ENCODE data around the gene WDR38. TPM values are rescaled to one million over a fixed set of nuclear protein-coding genes. Genes with fewer than 3 reads are reported as not detected.

Gene WDR38
- total RNA-seq, 1 donor from 2014 or later = not detected

DNA sequence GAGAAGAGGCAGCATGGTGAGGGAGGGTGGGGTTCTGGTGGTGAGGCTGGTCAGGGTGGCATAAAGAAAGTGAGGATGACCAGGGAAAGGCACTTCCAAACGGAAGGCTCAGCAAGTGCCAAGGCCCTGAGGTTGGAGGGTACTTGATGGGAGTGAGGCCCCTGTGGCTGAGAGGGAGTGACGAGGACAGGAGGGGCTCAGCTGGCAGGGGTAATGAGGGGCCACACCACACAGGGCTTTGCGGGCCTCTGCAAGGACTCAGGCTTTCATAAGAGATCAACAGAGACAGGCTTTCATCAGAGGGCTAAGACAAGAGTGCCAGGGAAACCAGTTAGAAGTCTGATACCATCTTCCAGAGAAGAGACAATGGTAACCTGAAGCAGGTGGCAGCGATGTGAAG is 32.3 kb downstream of the WDR38 start:
- TF ChIP-seq, protein P1, sequence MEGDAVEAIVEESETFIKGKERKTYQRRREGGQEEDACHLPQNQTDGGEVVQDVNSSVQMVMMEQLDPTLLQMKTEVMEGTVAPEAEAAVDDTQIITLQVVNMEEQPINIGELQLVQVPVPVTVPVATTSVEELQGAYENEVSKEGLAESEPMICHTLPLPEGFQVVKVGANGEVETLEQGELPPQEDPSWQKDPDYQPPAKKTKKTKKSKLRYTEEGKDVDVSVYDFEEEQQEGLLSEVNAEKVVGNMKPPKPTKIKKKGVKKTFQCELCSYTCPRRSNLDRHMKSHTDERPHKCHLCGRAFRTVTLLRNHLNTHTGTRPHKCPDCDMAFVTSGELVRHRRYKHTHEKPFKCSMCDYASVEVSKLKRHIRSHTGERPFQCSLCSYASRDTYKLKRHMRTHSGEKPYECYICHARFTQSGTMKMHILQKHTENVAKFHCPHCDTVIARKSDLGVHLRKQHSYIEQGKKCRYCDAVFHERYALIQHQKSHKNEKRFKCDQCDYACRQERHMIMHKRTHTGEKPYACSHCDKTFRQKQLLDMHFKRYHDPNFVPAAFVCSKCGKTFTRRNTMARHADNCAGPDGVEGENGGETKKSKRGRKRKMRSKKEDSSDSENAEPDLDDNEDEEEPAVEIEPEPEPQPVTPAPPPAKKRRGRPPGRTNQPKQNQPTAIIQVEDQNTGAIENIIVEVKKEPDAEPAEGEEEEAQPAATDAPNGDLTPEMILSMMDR (IDR thresholded peaks at IDR 0.05; ENCODE audit: borderline replicate concordance) = no peak
- no peaks in the 10 kb centered on the region for H3K4me1 ChIP-seq
- peaks cover 98% of the 10 kb centered on the region for H3K36me3 ChIP-seq
- intact Hi-C loops (cut with micrococcal nuclease) = no loop called here
- no peak overlapping the region for H3K27ac ChIP-seq (replicated peaks)
- no peak overlapping the region for H3K4me3 ChIP-seq
- H3K27me3 ChIP-seq (ENCODE audit: low read depth) = no peaks in the 10 kb centered on the region
- DNase-seq = no peak
- no peaks in the 10 kb centered on the region for H3K9me3 ChIP-seq (replicated peaks)

DNA sequence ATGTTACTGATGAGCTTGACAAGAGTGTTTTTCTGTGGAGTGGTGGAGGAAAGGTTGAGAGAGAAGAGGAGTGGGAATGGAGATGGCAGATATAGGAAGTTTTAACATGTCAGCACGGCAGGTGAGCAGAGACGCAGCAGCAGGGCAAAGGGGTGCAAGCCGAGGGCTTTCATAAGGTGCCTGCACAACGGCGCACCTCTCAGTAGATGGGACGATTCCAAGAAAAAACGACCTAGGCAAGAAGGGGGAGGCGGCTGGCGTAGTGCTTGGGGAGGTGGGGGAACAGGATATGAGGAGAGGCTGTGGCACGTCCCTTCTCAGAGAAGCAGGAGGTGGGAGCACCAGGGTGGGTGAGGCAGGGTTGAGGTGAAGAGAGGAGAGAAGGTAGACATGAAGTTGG is 33.2 kb downstream of the WDR38 start:
- no peaks in the 10 kb centered on the region for H3K4me1 ChIP-seq
- intact Hi-C loops (cut with micrococcal nuclease) = no loop called here
- no peaks in the 10 kb centered on the region for H3K9me3 ChIP-seq (replicated peaks)
- peaks cover 98% of the 10 kb centered on the region for H3K36me3 ChIP-seq
- TF ChIP-seq, protein P1 (IDR thresholded peaks at IDR 0.05; ENCODE audit: borderline replicate concordance) = no peak
- no peaks in the 10 kb centered on the region for H3K27me3 ChIP-seq (ENCODE audit: low read depth)
- no peak for DNase-seq
- no peak overlapping the region for H3K27ac ChIP-seq (replicated peaks)
- H3K4me3 ChIP-seq = no peak overlapping the region

DNA sequence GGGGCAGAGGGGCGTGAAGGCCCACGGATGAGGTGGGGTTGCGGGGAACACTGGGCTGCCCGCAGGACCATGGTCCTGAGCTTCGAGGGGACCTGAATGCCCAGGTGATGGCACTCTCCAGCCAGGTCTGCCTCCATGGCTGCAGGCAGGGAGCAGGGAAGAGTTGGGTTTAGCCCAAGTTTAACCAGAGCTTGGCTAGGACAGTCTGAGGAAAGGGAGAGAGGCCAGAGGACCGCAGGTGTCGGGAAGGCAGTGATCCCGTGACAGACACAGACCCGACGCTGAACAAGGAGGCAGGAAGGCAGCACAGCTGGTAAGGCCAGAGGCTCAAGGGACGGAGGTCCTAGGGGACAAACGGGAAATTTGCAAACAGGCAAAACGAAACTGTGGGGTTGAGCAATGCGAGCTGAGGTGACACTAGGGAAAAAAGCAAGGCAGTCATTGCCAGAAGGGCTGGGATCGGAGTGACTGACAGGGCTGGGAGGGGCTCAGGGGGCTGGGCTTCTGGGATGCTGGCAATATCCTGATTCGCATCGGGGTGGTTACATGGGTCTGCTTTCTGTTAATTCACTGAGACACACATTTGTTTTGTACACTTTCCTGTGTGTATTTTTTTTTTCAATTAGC is 33.7 kb downstream of the WDR38 start:
- Histone ChIP-seq H3K4me3 (no peak overlapping the region), H3K27me3 (ENCODE audit: low read depth) (no peaks in the 10 kb centered on the region), H3K4me1 (no peaks in the 10 kb centered on the region), H3K9me3 (replicated peaks) (no peaks in the 10 kb centered on the region), H3K27ac (replicated peaks) (no peak overlapping the region), H3K36me3 (peaks cover 98% of the 10 kb centered on the region)
- DNase-seq = no peak
- TF ChIP-seq, protein P1 (IDR thresholded peaks at IDR 0.05; ENCODE audit: borderline replicate concordance) = no peak
- intact Hi-C loops (cut with micrococcal nuclease) = no loop called here

DNA sequence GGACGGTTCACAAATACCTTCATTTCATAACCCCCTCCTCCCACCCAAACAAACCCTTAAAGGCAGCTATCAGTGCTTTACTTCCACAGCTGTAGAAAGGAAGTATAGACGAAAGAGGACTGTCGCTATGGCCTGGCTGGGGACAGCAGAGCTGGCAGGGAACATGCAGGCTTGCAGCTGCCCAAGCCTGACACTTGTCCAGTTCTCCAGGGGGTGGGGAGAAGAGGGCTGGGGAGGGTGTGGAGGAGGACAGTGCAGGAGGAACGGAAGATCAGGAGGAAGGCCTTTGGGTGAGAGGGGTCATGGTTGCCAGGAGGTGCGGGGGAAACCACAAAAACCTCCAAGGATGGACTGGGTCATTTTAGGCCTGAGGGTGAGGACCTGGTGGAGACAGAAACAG is 34.6 kb downstream of the WDR38 start:
- intact Hi-C loops (cut with micrococcal nuclease) = no loop called here
- Histone ChIP-seq H3K4me3 (no peak overlapping the region), H3K27ac (replicated peaks) (no peak overlapping the region), H3K27me3 (ENCODE audit: low read depth) (no peaks in the 10 kb centered on the region), H3K4me1 (no peaks in the 10 kb centered on the region), H3K36me3 (peaks cover 98% of the 10 kb centered on the region), H3K9me3 (replicated peaks) (no peaks in the 10 kb centered on the region)
- no peak for DNase-seq
- TF ChIP-seq, protein P1 (IDR thresholded peaks at IDR 0.05; ENCODE audit: borderline replicate concordance) = no peak

DNA sequence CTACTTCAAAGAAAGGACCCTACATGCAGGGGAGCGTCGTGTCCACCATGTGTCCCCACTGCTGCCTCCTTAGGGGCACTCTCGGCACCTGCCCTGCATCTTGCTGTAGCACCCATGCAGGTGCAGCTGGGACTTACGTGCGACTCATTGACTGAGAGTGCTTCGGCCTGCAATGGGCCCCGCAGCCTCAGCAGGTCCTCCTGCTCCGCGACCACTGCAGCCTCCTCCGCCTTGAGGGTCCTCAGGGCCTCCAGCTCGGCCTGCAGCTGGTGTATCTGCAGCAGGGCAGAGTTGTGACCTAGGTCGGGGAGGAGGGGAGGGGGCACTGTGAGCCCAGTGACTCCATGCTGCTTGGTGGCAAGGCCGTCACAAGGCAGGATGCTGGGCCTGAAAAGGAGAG is 35.7 kb downstream of the WDR38 start:
- no peak for DNase-seq
- intact Hi-C loops (cut with micrococcal nuclease) = no loop called here
- TF ChIP-seq, protein P1 (IDR thresholded peaks at IDR 0.05; ENCODE audit: borderline replicate concordance) = no peak
- Histone ChIP-seq H3K27ac (replicated peaks) (no peak overlapping the region), H3K36me3 (peaks cover 100% of the 10 kb centered on the region), H3K27me3 (ENCODE audit: low read depth) (no peaks in the 10 kb centered on the region), H3K4me3 (no peak overlapping the region), H3K4me1 (no peaks in the 10 kb centered on the region), H3K9me3 (replicated peaks) (no peaks in the 10 kb centered on the region)
